Caco-2 (cell line): ENCODE results near the gene MARCHF10. TPM values are rescaled to one million over a fixed set of nuclear protein-coding genes. Genes with fewer than 3 reads are reported as not detected.

Source experiments
- BruUV-seq: library from RNA; stranded (reverse); fragments of 400-500 nt; replicated peaks from 2 replicates; lab custom pipeline; 2021; lab: Mats Ljungman, UMichigan
- CTCF ChIA-PET: fragments of 300-600 bp; sonication (Branson Sonifier 250); formaldehyde crosslinking; loops from one replicate; lab custom pipeline; 2022; ENCODE audit warnings: antibody characterized with exemption; lab: Charles Lee
- POLR2A ChIA-PET: fragments of 300-600 bp; sonication (Branson Sonifier 250); formaldehyde crosslinking; loops from one replicate; lab custom pipeline; 2022; ENCODE audit warnings: antibody characterized with exemption; lab: Charles Lee
- DNase-seq, 2 experiments: peaks; one replicate each; pipeline versions ENCODE4 v3.0.0 to v3.0.0-alpha.2; 2020 to 2022
- H3K27me3 ChIP-seq: replicated peaks from 2 replicates; pipeline ENCODE4 v1.6.0; 2011; ENCODE audit warnings: low read length; ENCODE audit not compliant: control insufficient read depth, insufficient read depth
- H3K36me3 ChIP-seq: 2 replicates; pipeline ENCODE4 v1.5.1; 2011; ENCODE audit warnings: low read length; ENCODE audit not compliant: control insufficient read depth, insufficient read depth
- H3K4me1 ChIP-seq: fragments of 250-450 bp; sonication (Bioruptor Pico); 2 replicates; pipeline ENCODE4 v1.5.1; 2020; ENCODE audit warnings: mild to moderate bottlenecking
- H3K4me3 ChIP-seq: 2 replicates; pipeline ENCODE4 v1.5.1; 2011; ENCODE audit warnings: low read depth, mild to moderate bottlenecking, control low read depth, low read length
- H3K9me3 ChIP-seq: fragments of 250-450 bp; sonication (Bioruptor Pico); 2 replicates; pipeline ENCODE4 v1.5.1; 2020; ENCODE audit warnings: mild to moderate bottlenecking, moderate library complexity
- H3K27ac Mint-ChIP-seq: one replicate; pipeline ENCODE4 v1.8.0; 2022; ENCODE audit warnings: mixed read lengths; ENCODE audit not compliant: unreplicated experiment
- H3K27me3 Mint-ChIP-seq: one replicate; pipeline ENCODE4 v1.8.0; 2022; ENCODE audit warnings: mixed read lengths; ENCODE audit not compliant: insufficient read depth, unreplicated experiment
- H3K36me3 Mint-ChIP-seq: one replicate; pipeline ENCODE4 v1.8.0; 2022; ENCODE audit warnings: mild to moderate bottlenecking, mixed read lengths; ENCODE audit not compliant: insufficient read depth, unreplicated experiment
- H3K4me1 Mint-ChIP-seq: one replicate; pipeline ENCODE4 v1.8.0; 2022; ENCODE audit warnings: low read depth, mixed read lengths; ENCODE audit not compliant: unreplicated experiment
- H3K4me3 Mint-ChIP-seq: one replicate; pipeline ENCODE4 v1.8.0; 2022; ENCODE audit warnings: mild to moderate bottlenecking, moderate library complexity, mixed read lengths; ENCODE audit not compliant: unreplicated experiment
- H3K9me3 Mint-ChIP-seq: one replicate; pipeline ENCODE4 v1.8.0; 2022; ENCODE audit warnings: mixed read lengths; ENCODE audit not compliant: unreplicated experiment
- intact Hi-C: fragments of 100-400 bp; cut with micrococcal nuclease; formaldehyde crosslinking; loops from one replicate; pipeline ENCODE4 v1.10.0; 2022; ENCODE audit not compliant: unreplicated experiment
- total RNA-seq: library from RNA; stranded (reverse); gene quantifications from 2 replicates; pipeline ENCODE4 v1.2.3, GENCODE V29; 2022
- TF ChIP-seq, protein P1 (sequence below), 2 experiments: fragments of 200-600 bp in 1 of 2; IDR thresholded peaks; 1 replicate in 1 of 2; 2 replicates in 1 of 2; pipeline versions ENCODE4 v1.5.1 to v1.8.0; 2011 to 2022; ENCODE audit warnings: antibody characterized with exemption in 1 of 2, control low read depth in 1 of 2, inconsistent platforms in 1 of 2, low read depth in 1 of 2, low read length in 1 of 2, mild to moderate bottlenecking in 1 of 2, moderate library complexity in 1 of 2; ENCODE audit not compliant: insufficient read depth in 1 of 2, severe bottlenecking in 1 of 2, unreplicated experiment in 1 of 2

The MARCHF10 gene
- total RNA-seq, 1 experiment from 2014 or later: not detected

- TF ChIP-seq, protein P1, sequence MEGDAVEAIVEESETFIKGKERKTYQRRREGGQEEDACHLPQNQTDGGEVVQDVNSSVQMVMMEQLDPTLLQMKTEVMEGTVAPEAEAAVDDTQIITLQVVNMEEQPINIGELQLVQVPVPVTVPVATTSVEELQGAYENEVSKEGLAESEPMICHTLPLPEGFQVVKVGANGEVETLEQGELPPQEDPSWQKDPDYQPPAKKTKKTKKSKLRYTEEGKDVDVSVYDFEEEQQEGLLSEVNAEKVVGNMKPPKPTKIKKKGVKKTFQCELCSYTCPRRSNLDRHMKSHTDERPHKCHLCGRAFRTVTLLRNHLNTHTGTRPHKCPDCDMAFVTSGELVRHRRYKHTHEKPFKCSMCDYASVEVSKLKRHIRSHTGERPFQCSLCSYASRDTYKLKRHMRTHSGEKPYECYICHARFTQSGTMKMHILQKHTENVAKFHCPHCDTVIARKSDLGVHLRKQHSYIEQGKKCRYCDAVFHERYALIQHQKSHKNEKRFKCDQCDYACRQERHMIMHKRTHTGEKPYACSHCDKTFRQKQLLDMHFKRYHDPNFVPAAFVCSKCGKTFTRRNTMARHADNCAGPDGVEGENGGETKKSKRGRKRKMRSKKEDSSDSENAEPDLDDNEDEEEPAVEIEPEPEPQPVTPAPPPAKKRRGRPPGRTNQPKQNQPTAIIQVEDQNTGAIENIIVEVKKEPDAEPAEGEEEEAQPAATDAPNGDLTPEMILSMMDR (IDR thresholded peaks at IDR 0.05; ENCODE audit: insufficient read depth in 1 of 2, low read depth in 1 of 2, low read length in 1 of 2, severe bottlenecking in 1 of 2, unreplicated experiment in 1 of 2): no peak
- Mint-ChIP-seq H3K36me3 (no peaks in the 10 kb centered on the region), H3K9me3 (no peaks in the 10 kb centered on the region), H3K27me3 (peaks cover 35% of the 10 kb centered on the region), H3K4me3 (no peak overlapping the region), H3K4me1 (no peaks in the 10 kb centered on the region), H3K27ac (no peak overlapping the region)
- H3K4me1 ChIP-seq: peaks cover 12% of the 10 kb centered on the region
- H3K27me3 ChIP-seq: peaks cover 8% of the 10 kb centered on the region
- H3K9me3 ChIP-seq: peaks cover 10% of the 10 kb centered on the region
- no peak for DNase-seq
- CTCF ChIA-PET: no interaction called here
- H3K4me3 ChIP-seq: no peak overlapping the region
- POLR2A ChIA-PET: no interaction called here
- H3K36me3 ChIP-seq: no peaks in the 10 kb centered on the region
- no TSS peak for BruUV-seq
- intact Hi-C loops: no loop called here
These were observed 99.5 kb downstream of the MARCHF10 start for GRCh38 chr17:62708587-62708986.

DNA sequence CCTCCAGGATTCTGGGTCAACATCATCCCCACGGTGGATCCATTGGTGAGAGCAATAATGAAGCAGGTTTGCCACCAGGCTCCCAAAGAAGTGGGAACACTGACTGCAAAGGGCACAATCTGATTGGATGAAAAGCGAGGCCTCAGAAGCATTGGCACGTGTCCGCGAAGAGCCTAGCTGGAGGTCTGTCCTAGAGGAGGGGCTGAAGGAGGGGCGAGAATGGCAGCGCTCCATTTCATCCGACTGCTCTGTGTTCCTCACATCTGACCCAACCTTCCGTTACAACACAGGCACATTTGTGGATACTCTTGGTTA, 100.7 kb downstream of the MARCHF10 start:
- TF ChIP-seq, protein P1 (IDR thresholded peaks at IDR 0.05; ENCODE audit: insufficient read depth in 1 of 2, low read depth in 1 of 2, low read length in 1 of 2, severe bottlenecking in 1 of 2, unreplicated experiment in 1 of 2): no peak
- Mint-ChIP-seq H3K27me3 (peaks cover 36% of the 10 kb centered on the region), H3K4me3 (no peak overlapping the region), H3K27ac (no peak overlapping the region), H3K4me1 (no peaks in the 10 kb centered on the region), H3K9me3 (no peaks in the 10 kb centered on the region), H3K36me3 (no peaks in the 10 kb centered on the region)
- peaks cover 10% of the 10 kb centered on the region for H3K9me3 ChIP-seq
- peaks cover 9% of the 10 kb centered on the region for H3K27me3 ChIP-seq
- H3K4me1 ChIP-seq: peaks cover 14% of the 10 kb centered on the region
- POLR2A ChIA-PET: no interaction called here
- no TSS peak for BruUV-seq
- H3K36me3 ChIP-seq: no peaks in the 10 kb centered on the region
- intact Hi-C loops: no loop called here
- H3K4me3 ChIP-seq: no peak overlapping the region
- CTCF ChIA-PET: no interaction called here
- no peak for DNase-seq

DNA sequence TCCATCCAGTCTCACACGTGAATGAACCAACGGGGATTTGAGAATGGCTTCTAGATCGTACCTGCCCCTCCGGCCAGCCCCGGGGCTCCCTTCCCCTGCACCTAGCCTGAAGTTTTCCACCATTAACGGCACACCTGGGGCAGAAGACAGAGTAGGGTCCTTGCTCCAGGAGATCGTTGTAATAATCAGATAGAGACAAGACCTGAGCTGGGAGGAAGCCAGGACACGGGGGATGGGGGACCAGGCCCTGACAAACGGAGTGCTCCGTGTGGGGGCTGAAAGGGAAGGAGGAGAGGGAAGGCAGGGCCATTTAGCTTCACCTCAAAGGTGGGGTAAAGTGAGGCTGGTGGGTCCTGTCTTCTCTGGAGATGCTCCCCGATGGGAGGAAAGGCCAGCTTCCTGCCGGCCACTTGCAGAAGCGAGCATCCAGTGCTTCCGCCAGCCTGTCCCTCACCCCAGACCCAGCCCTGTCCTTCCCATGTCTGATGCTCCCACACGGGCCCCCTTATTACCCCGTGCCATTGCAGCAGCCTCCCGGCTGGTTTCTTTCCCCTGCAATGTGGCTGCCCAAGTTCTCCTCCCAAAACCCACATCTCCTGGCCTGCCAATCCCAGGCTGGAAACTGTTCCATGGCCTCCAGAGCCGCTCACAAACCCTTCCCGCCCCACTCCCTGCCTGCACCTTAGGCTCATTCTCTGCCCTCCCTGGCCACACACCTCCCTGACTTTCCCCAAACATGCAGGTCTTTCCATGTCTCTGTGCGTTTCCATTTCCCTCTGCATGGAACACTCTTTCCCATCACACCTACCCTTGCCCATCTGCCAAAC, 101.3 kb downstream of the MARCHF10 start:
- Mint-ChIP-seq H3K27me3 (peaks cover 37% of the 10 kb centered on the region), H3K4me3 (no peak overlapping the region), H3K27ac (no peak overlapping the region), H3K9me3 (no peaks in the 10 kb centered on the region), H3K36me3 (no peaks in the 10 kb centered on the region), H3K4me1 (no peaks in the 10 kb centered on the region)
- peaks cover 9% of the 10 kb centered on the region for H3K27me3 ChIP-seq
- no peak overlapping the region for H3K4me3 ChIP-seq
- intact Hi-C loops: no loop called here
- H3K36me3 ChIP-seq: no peaks in the 10 kb centered on the region
- TF ChIP-seq, protein P1 (IDR thresholded peaks at IDR 0.05; ENCODE audit: insufficient read depth in 1 of 2, low read depth in 1 of 2, low read length in 1 of 2, severe bottlenecking in 1 of 2, unreplicated experiment in 1 of 2): no peak
- CTCF ChIA-PET: interaction anchor here (0.7 kb wide), 1 partner anchor 263 kb away, joined by 3 read pairs; no protein-coding TSS in a partner anchor
- BruUV-seq: no TSS peak
- peaks cover 14% of the 10 kb centered on the region for H3K4me1 ChIP-seq
- DNase-seq: no peak
- H3K9me3 ChIP-seq: peaks cover 10% of the 10 kb centered on the region
- POLR2A ChIA-PET: no interaction called here
